Measurements from ENCODE around the gene GRID2IP. TPM values are rescaled to one million over a fixed set of nuclear protein-coding genes. Genes with fewer than 3 reads are reported as not detected.
"Not testable (repeated sequence)": the region's sequence is repeated elsewhere in the genome, so short reads cannot be mapped to it uniquely, and the experiment has no call there.

GRID2IP gene
- total RNA-seq, 1 experiment from 2014 or later, result not detected

GRCh38 chr7:6495597-6496262, 55.5 kb downstream of the GRID2IP start:
- DNase-seq (ENCODE audit: extremely low read depth, low read depth), result no peak

GRCh38 chr7:6494365-6494764, 56.9 kb downstream of the GRID2IP start:
- no peak for DNase-seq (ENCODE audit: extremely low read depth, low read depth)

- DNase-seq (ENCODE audit: extremely low read depth, low read depth), result no peak
Measured at GRCh38 chr7:6491194-6491593, 60.1 kb downstream of the GRID2IP start.

- no peak for DNase-seq (ENCODE audit: extremely low read depth, low read depth)
Measured at GRCh38 chr7:6489612-6490011, 61.6 kb downstream of the GRID2IP start.

- no peak for DNase-seq (ENCODE audit: extremely low read depth, low read depth)
Measured at GRCh38 chr7:6487184-6487545, 64.1 kb downstream of the GRID2IP start.

GRCh38 chr7:6486438-6487183, 64.7 kb downstream of the GRID2IP start:
- no peak for DNase-seq (ENCODE audit: extremely low read depth, low read depth)

GRCh38 chr7:6482743-6483119, 68.5 kb downstream of the GRID2IP start:
- DNase-seq (ENCODE audit: extremely low read depth, low read depth), result no peak

GRCh38 chr7:6482307-6482706, 69.0 kb downstream of the GRID2IP start:
- no peak for DNase-seq (ENCODE audit: extremely low read depth, low read depth)

GRCh38 chr7:6481445-6481844, 69.8 kb downstream of the GRID2IP start:
- no peak for DNase-seq (ENCODE audit: extremely low read depth, low read depth)

GRCh38 chr7:6480323-6480660, 71.0 kb downstream of the GRID2IP start:
- DNase-seq (ENCODE audit: extremely low read depth, low read depth), result no peak

- no peak for DNase-seq (ENCODE audit: extremely low read depth, low read depth)
Measured at GRCh38 chr7:6479067-6479466, 72.2 kb downstream of the GRID2IP start.

GRCh38 chr7:6478186-6478585, 73.1 kb downstream of the GRID2IP start:
- no peak for DNase-seq (ENCODE audit: extremely low read depth, low read depth)

- DNase-seq (ENCODE audit: extremely low read depth, low read depth), result no peak
Measured at GRCh38 chr7:6477318-6477660, 74.0 kb downstream of the GRID2IP start.

- no peak for DNase-seq (ENCODE audit: extremely low read depth, low read depth)
Measured at GRCh38 chr7:6476596-6477317, 74.5 kb downstream of the GRID2IP start.

GRCh38 chr7:6475433-6476186, 75.7 kb downstream of the GRID2IP start:
- DNase-seq (ENCODE audit: extremely low read depth, low read depth), result no peak

GRCh38 chr7:6465862-6466261, 85.4 kb downstream of the GRID2IP start:
- DNase-seq (ENCODE audit: extremely low read depth, low read depth), result no peak

GRCh38 chr7:6463609-6464008, 87.7 kb downstream of the GRID2IP start:
- not testable (repeated sequence) for DNase-seq (ENCODE audit: extremely low read depth, low read depth)

- no peak for DNase-seq (ENCODE audit: extremely low read depth, low read depth)
Measured at GRCh38 chr7:6461946-6462550, 89.2 kb downstream of the GRID2IP start.

GRCh38 chr7:6460990-6461584, 90.2 kb downstream of the GRID2IP start:
- DNase-seq (ENCODE audit: extremely low read depth, low read depth), result no peak

GRCh38 chr7:6460303-6460702, 91.0 kb downstream of the GRID2IP start:
- no peak for DNase-seq (ENCODE audit: extremely low read depth, low read depth)

Data from NCI-H460 (cell line).